ENCODE results near the gene ATP2B3.
A peak's percentile ranks its signal among the peaks of the same experiment; 100 is the strongest.

ATP2B3 gene

DNA sequence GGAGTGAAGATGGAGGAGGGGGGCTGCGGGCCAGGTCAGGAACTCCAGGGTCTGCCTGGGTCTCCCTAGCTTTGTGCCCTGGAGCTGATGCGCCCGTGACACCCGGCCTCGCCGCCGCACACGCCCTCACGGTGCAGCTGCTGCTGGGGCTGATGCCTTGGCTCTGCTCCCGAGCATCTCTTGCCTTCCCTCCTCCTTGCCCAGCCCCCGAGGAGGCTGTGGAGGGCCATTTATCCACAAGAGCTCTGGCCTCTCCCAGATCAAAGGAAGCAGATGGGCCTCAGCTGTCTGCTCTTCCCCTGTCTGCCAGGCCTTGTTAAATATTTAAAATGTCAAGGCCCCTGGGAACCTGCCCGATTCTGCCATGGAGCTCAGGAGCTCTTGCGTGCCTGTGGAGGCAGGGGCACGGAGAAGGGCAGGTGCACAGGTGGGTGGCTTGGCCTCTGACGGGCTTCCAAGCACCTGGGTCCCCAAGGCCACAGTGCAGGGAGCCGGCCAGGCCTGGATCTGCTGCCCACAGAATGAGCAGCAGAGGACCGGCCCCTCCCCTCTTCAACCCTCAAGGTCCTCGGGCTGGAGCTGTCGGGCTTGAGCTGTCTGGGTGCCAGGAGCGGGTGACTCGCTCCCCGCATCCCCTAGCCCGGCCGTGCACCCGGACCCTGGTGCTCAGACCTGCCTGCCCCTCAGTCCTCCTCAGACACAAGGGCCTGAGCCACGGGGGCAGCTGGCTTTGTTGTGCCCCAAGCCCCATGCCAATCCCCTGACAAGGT, 20.3 kb downstream of the ATP2B3 start:
- no peaks in the 10 kb centered on the region for H3K36me3 ChIP-seq (ENCODE audit: control insufficient read depth in 2 of 2, insufficient read depth in 2 of 2, low read length in 2 of 2)
- H3K4me1 ChIP-seq (ENCODE audit: control insufficient read depth, insufficient read depth, low read length): no peaks in the 10 kb centered on the region
- H3K27me3 ChIP-seq (ENCODE audit: control insufficient read depth in 1 of 2, insufficient read depth in 2 of 2, low read length in 2 of 2): peaks cover 0 to 13% of the 10 kb centered on the region in 2 donors
- no peak overlapping the region for H3K27ac ChIP-seq (ENCODE audit: low read length)
- H3K9me3 ChIP-seq (ENCODE audit: control insufficient read depth in 2 of 2, low read length in 2 of 2): no peaks in the 10 kb centered on the region
- H3K4me3 ChIP-seq (ENCODE audit: low read length in 2 of 2): no peak overlapping the region
- H3K9ac ChIP-seq (ENCODE audit: low read length in 2 of 2): no peak overlapping the region

DNA sequence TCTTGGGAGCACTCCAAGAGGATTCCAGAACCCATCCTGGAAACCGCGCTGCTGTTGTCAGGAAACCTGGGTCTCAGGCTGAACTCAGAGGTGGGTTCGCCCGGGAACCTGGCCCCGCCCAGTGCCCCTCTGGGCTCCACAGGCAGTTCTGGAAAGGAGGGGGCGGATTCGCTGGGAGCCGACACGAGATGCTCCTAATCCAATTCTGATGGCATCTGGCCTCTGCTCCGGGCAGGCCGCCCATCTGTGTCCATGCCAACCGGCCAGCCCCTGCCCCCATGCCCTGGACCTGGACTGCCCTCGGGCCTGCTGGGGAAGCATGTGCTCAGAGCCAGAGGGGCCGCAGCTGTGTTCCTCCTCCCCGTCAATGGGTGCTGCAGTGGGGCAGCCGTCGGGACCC, 21.0 kb downstream of the ATP2B3 start:
- Histone ChIP-seq H3K4me1 (ENCODE audit: control insufficient read depth, insufficient read depth, low read length) (no peaks in the 10 kb centered on the region), H3K27me3 (ENCODE audit: control insufficient read depth in 1 of 2, insufficient read depth in 2 of 2, low read length in 2 of 2) (peaks cover 0 to 8% of the 10 kb centered on the region in 2 donors), H3K4me3 (ENCODE audit: low read length in 2 of 2) (no peak overlapping the region), H3K9ac (ENCODE audit: low read length in 2 of 2) (no peak overlapping the region), H3K9me3 (ENCODE audit: control insufficient read depth in 2 of 2, low read length in 2 of 2) (no peaks in the 10 kb centered on the region), H3K36me3 (ENCODE audit: control insufficient read depth in 2 of 2, insufficient read depth in 2 of 2, low read length in 2 of 2) (no peaks in the 10 kb centered on the region), H3K27ac (ENCODE audit: low read length) (no peak overlapping the region)

DNA sequence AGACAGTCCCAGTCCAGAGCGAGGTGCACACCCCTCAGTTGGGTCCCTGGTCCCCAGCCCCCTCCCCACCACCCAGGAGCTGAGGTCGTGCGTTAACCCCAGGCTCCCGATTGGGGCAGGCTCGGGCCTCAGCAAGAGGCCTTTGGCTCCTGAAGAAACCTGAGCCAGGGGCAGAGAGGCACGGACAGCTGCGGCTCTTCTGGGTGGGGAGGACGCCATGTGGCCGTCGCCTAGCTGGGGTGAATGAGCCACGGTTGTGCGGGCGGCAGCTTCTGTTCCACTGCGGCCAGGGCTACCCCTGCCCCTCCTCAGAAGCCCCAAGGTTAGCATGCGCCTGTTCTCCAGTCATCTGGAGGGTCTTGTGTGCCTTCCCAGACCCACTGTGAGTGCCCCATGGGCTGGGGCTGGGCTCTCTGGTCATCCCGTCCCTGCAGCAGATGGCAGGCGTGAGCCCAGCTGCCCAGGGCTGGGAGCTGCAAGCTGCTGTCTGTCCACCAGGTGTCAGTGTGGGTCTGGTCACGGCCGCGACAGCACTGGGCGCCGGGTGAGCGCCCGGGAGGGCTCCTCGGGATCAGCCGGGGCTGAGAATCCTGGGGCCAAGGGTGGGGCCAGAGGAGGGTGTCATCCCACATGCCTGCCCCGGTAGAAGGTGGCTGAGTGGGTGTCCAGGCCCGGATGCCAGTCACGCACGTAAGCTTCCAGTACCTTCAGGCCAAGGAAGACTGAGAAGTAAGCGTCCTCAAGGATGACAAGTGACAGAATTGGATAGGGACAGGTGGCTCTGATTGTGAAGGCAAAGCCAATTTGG, 21.9 kb downstream of the ATP2B3 start:
- H3K4me3 ChIP-seq (ENCODE audit: low read length in 2 of 2): peak overlapping the region in 1 of 2 donors; percentile 8
- H3K4me1 ChIP-seq (ENCODE audit: control insufficient read depth, insufficient read depth, low read length): no peaks in the 10 kb centered on the region
- no peaks in the 10 kb centered on the region for H3K36me3 ChIP-seq (ENCODE audit: control insufficient read depth in 2 of 2, insufficient read depth in 2 of 2, low read length in 2 of 2)
- no peak overlapping the region for H3K9ac ChIP-seq (ENCODE audit: low read length in 2 of 2)
- H3K9me3 ChIP-seq (ENCODE audit: control insufficient read depth in 2 of 2, low read length in 2 of 2): no peaks in the 10 kb centered on the region
- H3K27me3 ChIP-seq (ENCODE audit: control insufficient read depth in 1 of 2, insufficient read depth in 2 of 2, low read length in 2 of 2): peaks cover 0 to 8% of the 10 kb centered on the region in 2 donors
- H3K27ac ChIP-seq (ENCODE audit: low read length): no peak overlapping the region

DNA sequence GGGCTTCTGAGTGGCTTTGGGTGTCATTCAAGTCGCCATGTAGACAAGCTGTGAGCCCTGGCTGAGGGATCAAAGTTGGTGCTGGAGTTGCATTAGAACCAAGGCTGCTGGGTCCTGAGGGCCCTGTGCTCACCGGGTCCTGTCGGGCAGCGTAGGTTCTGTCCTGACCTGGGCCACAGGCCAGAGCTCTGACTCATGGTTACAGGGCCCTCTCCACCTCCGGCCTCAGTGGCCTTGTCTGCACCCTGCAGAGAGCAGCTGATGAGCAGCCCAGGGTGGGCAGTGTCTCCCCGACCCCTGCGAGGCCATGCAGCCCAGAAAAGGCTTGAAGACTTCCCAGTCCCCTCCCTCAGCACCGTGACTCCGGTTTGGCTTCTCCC, 22.5 kb downstream of the ATP2B3 start:
- no peaks in the 10 kb centered on the region for H3K36me3 ChIP-seq (ENCODE audit: control insufficient read depth in 2 of 2, insufficient read depth in 2 of 2, low read length in 2 of 2)
- H3K27me3 ChIP-seq (ENCODE audit: control insufficient read depth in 1 of 2, insufficient read depth in 2 of 2, low read length in 2 of 2): peaks cover 0 to 8% of the 10 kb centered on the region in 2 donors
- H3K4me3 ChIP-seq (ENCODE audit: low read length in 2 of 2): no peak overlapping the region
- H3K9me3 ChIP-seq (ENCODE audit: control insufficient read depth in 2 of 2, low read length in 2 of 2): no peaks in the 10 kb centered on the region
- H3K9ac ChIP-seq (ENCODE audit: low read length in 2 of 2): no peak overlapping the region
- H3K4me1 ChIP-seq (ENCODE audit: control insufficient read depth, insufficient read depth, low read length): no peaks in the 10 kb centered on the region
- H3K27ac ChIP-seq (ENCODE audit: low read length): no peak overlapping the region

DNA sequence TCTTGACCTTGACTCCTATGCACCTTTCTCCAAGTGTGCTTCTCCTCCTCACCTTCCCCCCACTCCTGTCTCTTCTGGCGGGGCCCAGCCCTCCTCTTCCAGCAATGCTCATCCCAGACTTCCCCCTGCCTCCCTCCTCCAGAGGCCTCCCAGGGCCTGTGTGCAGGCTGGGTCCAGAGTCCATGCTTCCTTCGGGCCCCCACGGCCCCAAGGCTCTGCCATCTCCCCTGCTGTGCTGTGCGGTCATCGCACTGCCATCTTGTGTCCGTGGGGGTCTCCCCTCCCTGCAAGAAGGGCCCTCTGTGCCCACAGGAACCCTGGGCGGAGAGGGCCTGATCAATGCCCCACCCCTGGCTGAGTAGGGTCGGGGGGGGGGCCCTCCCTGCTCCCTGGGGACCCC, 27.3 kb downstream of the ATP2B3 start:
- no peak overlapping the region for H3K27ac ChIP-seq (ENCODE audit: low read length)
- H3K4me1 ChIP-seq (ENCODE audit: control insufficient read depth, insufficient read depth, low read length): no peaks in the 10 kb centered on the region
- H3K4me3 ChIP-seq (ENCODE audit: low read length in 2 of 2): no peak overlapping the region
- peaks cover 0 to 10% of the 10 kb centered on the region in 2 donors for H3K27me3 ChIP-seq (ENCODE audit: control insufficient read depth in 1 of 2, insufficient read depth in 2 of 2, low read length in 2 of 2)
- no peak overlapping the region for H3K9ac ChIP-seq (ENCODE audit: low read length in 2 of 2)
- H3K9me3 ChIP-seq (ENCODE audit: control insufficient read depth in 2 of 2, low read length in 2 of 2): no peaks in the 10 kb centered on the region
- H3K36me3 ChIP-seq (ENCODE audit: control insufficient read depth in 2 of 2, insufficient read depth in 2 of 2, low read length in 2 of 2): no peaks in the 10 kb centered on the region

DNA sequence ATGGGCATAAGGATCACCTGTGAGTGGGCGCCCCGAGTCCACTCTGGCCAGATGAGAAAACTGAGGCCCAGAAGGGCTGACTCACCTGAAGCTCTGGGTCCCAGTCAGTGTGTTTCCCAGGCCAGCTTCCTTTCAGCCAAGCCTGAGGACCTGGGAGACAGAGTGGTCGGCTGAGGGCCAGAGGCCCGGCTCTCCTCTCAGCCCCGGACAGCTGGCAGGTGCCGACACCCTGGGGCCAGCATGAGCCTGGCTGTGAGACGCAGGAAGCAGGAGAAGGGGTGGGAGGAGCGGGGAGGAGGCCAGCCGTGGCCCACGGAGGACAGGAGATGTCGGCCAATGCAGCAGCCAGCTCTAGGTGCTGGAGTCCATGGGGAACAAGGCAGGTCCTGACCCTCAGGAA, 28.9 kb downstream of the ATP2B3 start:
- no peaks in the 10 kb centered on the region for H3K4me1 ChIP-seq (ENCODE audit: control insufficient read depth, insufficient read depth, low read length)
- no peaks in the 10 kb centered on the region for H3K36me3 ChIP-seq (ENCODE audit: control insufficient read depth in 2 of 2, insufficient read depth in 2 of 2, low read length in 2 of 2)
- peaks cover 0 to 6% of the 10 kb centered on the region in 2 donors for H3K27me3 ChIP-seq (ENCODE audit: control insufficient read depth in 1 of 2, insufficient read depth in 2 of 2, low read length in 2 of 2)
- H3K9ac ChIP-seq (ENCODE audit: low read length in 2 of 2): no peak overlapping the region
- no peaks in the 10 kb centered on the region for H3K9me3 ChIP-seq (ENCODE audit: control insufficient read depth in 2 of 2, low read length in 2 of 2)
- no peak overlapping the region for H3K27ac ChIP-seq (ENCODE audit: low read length)
- H3K4me3 ChIP-seq (ENCODE audit: low read length in 2 of 2): no peak overlapping the region

DNA sequence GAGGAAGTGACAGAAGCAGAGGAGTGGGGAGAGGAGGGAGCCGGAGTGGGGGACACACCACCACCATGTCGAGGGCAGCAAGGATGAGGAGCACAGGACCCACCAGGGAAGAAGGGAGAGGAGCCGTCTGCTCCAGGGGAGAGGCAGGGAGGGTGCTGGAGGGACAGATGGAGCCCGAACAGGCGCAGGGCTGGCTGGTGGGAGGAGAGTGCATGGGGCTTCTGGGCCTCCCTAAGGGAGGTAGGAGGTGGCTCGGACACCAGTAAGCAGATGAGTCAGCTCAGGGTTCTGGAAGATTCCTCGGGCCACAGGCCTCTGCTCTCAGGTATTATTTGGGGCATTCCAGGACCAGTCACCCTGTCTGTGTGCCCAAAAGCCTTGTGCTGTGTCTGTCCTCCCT, 29.8 kb downstream of the ATP2B3 start:
- no peaks in the 10 kb centered on the region for H3K9me3 ChIP-seq (ENCODE audit: control insufficient read depth in 2 of 2, low read length in 2 of 2)
- H3K36me3 ChIP-seq (ENCODE audit: control insufficient read depth in 2 of 2, insufficient read depth in 2 of 2, low read length in 2 of 2): no peaks in the 10 kb centered on the region
- H3K9ac ChIP-seq (ENCODE audit: low read length in 2 of 2): no peak overlapping the region
- H3K27ac ChIP-seq (ENCODE audit: low read length): no peak overlapping the region
- H3K27me3 ChIP-seq (ENCODE audit: control insufficient read depth in 1 of 2, insufficient read depth in 2 of 2, low read length in 2 of 2): peaks cover 0 to 7% of the 10 kb centered on the region in 2 donors
- no peak overlapping the region for H3K4me3 ChIP-seq (ENCODE audit: low read length in 2 of 2)
- no peaks in the 10 kb centered on the region for H3K4me1 ChIP-seq (ENCODE audit: control insufficient read depth, insufficient read depth, low read length)

DNA sequence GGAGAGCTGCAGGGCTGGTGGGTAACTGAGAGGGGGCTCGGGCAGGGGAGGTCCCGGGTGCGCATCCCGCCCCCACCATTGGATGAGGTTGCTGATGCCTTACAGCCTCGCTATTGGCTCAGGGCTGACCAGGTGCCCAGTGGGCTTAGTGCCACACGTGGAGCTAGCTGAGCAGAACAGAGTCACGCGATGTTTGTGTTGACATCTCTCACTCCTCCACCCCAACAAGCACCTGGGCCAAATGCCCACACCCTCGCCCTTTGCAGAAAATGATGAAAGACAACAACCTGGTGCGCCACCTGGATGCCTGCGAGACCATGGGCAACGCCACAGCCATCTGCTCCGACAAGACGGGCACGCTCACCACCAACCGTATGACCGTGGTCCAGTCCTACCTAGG, 31.8 kb downstream of the ATP2B3 start:
- H3K4me1 ChIP-seq (ENCODE audit: control insufficient read depth, insufficient read depth, low read length): no peaks in the 10 kb centered on the region
- H3K9ac ChIP-seq (ENCODE audit: low read length in 2 of 2): no peak overlapping the region
- H3K4me3 ChIP-seq (ENCODE audit: low read length in 2 of 2): no peak overlapping the region
- no peak overlapping the region for H3K27ac ChIP-seq (ENCODE audit: low read length)
- H3K9me3 ChIP-seq (ENCODE audit: control insufficient read depth in 2 of 2, low read length in 2 of 2): no peaks in the 10 kb centered on the region
- no peaks in the 10 kb centered on the region for H3K36me3 ChIP-seq (ENCODE audit: control insufficient read depth in 2 of 2, insufficient read depth in 2 of 2, low read length in 2 of 2)
- H3K27me3 ChIP-seq (ENCODE audit: control insufficient read depth in 1 of 2, insufficient read depth in 2 of 2, low read length in 2 of 2): peaks cover 0 to 13% of the 10 kb centered on the region in 2 donors

DNA sequence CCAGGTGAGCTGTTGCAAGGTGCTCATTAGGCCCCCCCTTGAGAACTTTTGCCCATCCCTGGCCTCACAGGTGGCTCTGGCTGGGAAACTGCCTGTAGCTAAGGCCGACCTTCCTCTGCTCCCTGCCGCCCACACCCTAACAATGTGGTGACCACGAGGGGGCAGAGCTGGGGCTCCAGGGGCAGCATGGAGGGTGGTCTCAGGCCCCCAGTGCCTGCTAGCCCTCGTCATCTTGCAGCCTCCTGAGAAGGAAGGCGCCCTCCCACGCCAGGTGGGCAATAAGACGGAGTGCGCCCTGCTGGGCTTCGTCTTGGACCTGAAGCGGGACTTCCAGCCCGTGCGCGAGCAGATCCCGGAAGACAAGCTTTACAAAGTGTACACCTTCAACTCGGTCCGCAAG, 32.4 kb downstream of the ATP2B3 start:
- Histone ChIP-seq H3K9me3 (ENCODE audit: control insufficient read depth in 2 of 2, low read length in 2 of 2) (no peaks in the 10 kb centered on the region), H3K9ac (ENCODE audit: low read length in 2 of 2) (no peak overlapping the region), H3K27ac (ENCODE audit: low read length) (no peak overlapping the region), H3K27me3 (ENCODE audit: control insufficient read depth in 1 of 2, insufficient read depth in 2 of 2, low read length in 2 of 2) (peaks cover 0 to 14% of the 10 kb centered on the region in 2 donors), H3K4me3 (ENCODE audit: low read length in 2 of 2) (no peak overlapping the region), H3K36me3 (ENCODE audit: control insufficient read depth in 2 of 2, insufficient read depth in 2 of 2, low read length in 2 of 2) (no peaks in the 10 kb centered on the region), H3K4me1 (ENCODE audit: control insufficient read depth, insufficient read depth, low read length) (peaks cover under 1% of the 10 kb centered on the region)

DNA sequence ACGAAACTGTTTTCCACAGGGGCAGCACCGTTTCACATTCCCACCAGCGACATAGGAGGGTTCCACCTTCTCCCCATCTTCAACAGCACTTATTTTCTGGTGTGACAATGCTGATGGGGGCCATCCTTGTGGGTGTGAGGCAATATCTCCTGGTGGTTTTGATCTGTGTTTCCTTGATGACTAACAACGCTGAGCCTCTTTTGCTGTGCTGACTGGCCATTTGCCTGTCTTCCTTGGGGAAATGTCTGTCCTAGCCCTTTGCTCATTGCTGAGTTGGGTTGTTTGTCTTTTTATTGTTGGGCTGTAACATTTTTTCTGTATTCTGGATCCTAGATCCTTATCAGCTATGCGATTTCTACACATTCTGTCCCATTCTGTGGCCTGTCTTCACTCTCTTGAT, 33.7 kb downstream of the ATP2B3 start:
- no peaks in the 10 kb centered on the region for H3K36me3 ChIP-seq (ENCODE audit: control insufficient read depth in 2 of 2, insufficient read depth in 2 of 2, low read length in 2 of 2)

More for the DNA sequence above, 33.7 kb downstream of the ATP2B3 start:
- Histone ChIP-seq H3K9ac (ENCODE audit: low read length in 2 of 2) (no peak overlapping the region), H3K4me3 (ENCODE audit: low read length in 2 of 2) (no peak overlapping the region), H3K9me3 (ENCODE audit: control insufficient read depth in 2 of 2, low read length in 2 of 2) (no peaks in the 10 kb centered on the region), H3K27ac (ENCODE audit: low read length) (no peak overlapping the region), H3K4me1 (ENCODE audit: control insufficient read depth, insufficient read depth, low read length) (peaks cover 3% of the 10 kb centered on the region), H3K27me3 (ENCODE audit: control insufficient read depth in 1 of 2, insufficient read depth in 2 of 2, low read length in 2 of 2) (peaks cover 0 to 18% of the 10 kb centered on the region in 2 donors)
